ENCODE data around the gene NCAPH2. TPM values are rescaled to one million over a fixed set of nuclear protein-coding genes. Genes with fewer than 3 reads are reported as not detected.
A peak's percentile ranks its signal among the peaks of the same experiment; 100 is the strongest.

The NCAPH2 gene
- total and polyA plus RNA-seq, 2 of the 13 experiments (the other 11 are each of a cell fraction or from before 2014, with no cell fraction given), result 28.1 to 64.4 TPM

DNA sequence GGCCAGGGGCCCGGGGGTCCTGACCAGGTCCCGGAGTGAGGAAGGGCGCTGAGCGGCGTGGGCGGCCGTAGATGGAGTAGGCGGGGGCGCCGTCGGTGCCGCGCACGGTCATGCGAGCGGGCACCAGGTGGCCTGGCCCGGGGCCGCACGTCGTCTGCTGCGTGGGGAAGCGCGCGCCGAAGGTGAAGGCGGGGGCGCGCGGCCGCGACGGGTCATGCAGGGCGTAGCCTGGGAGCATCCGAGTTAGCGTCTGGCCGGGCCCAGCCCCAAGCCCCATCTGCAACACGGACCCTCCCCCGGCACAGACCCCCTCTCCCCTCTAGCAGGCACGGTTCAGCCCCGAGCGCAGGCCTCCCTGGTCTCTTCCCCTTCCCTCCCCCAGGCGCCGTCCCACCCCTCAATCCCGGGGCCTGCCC, 23.5 kb downstream of the NCAPH2 start (continued):
- TF ChIP-seq, protein P1, sequence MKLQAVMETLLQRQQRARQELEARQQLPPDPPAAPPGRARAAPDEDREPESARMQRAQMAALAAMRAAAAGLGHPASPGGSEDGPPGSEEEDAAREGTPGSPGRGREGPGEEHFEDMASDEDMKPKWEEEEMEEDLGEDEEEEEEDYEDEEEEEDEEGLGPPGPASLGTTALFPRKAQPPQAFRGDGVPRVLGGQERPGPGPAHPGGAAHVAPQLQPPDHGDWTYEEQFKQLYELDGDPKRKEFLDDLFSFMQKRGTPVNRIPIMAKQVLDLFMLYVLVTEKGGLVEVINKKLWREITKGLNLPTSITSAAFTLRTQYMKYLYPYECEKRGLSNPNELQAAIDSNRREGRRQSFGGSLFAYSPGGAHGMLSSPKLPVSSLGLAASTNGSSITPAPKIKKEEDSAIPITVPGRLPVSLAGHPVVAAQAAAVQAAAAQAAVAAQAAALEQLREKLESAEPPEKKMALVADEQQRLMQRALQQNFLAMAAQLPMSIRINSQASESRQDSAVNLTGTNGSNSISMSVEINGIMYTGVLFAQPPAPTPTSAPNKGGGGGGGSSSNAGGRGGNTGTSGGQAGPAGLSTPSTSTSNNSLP (IDR thresholded peaks at IDR 0.05; ENCODE audit: low read depth, low read length), result no peak
- TF ChIP-seq ZFP1 (CRISPR knock-in tag; IDR thresholded peaks at IDR 0.05), result no peak
- TF ChIP-seq, protein P2, sequence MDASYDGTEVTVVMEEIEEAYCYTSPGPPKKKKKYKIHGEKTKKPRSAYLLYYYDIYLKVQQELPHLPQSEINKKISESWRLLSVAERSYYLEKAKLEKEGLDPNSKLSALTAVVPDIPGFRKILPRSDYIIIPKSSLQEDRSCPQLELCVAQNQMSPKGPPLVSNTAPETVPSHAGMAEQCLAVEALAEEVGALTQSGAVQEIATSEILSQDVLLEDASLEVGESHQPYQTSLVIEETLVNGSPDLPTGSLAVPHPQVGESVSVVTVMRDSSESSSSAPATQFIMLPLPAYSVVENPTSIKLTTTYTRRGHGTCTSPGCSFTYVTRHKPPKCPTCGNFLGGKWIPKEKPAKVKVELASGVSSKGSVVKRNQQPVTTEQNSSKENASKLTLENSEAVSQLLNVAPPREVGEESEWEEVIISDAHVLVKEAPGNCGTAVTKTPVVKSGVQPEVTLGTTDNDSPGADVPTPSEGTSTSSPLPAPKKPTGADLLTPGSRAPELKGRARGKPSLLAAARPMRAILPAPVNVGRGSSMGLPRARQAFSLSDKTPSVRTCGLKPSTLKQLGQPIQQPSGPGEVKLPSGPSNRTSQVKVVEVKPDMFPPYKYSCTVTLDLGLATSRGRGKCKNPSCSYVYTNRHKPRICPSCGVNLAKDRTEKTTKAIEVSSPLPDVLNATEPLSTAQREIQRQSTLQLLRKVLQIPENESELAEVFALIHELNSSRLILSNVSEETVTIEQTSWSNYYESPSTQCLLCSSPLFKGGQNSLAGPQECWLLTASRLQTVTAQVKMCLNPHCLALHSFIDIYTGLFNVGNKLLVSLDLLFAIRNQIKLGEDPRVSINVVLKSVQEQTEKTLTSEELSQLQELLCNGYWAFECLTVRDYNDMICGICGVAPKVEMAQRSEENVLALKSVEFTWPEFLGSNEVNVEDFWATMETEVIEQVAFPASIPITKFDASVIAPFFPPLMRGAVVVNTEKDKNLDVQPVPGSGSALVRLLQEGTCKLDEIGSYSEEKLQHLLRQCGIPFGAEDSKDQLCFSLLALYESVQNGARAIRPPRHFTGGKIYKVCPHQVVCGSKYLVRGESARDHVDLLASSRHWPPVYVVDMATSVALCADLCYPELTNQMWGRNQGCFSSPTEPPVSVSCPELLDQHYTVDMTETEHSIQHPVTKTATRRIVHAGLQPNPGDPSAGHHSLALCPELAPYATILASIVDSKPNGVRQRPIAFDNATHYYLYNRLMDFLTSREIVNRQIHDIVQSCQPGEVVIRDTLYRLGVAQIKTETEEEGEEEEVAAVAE (CRISPR knock-in tag; IDR thresholded peaks at IDR 0.05; ENCODE audit: borderline replicate concordance), result no peak
- no peak for TF ChIP-seq ZNF7 (CRISPR knock-in tag; IDR thresholded peaks at IDR 0.05)
- TF ChIP-seq CAMTA2 (CRISPR knock-in tag; IDR thresholded peaks at IDR 0.05; ENCODE audit: borderline replicate concordance), result 0 out of 2 replicates have a peak, but pooled peaks have one; percentile 55
- no peak for TF ChIP-seq NCOA5 (CRISPR knock-in tag; IDR thresholded peaks at IDR 0.05)
- TF ChIP-seq, protein P3, sequence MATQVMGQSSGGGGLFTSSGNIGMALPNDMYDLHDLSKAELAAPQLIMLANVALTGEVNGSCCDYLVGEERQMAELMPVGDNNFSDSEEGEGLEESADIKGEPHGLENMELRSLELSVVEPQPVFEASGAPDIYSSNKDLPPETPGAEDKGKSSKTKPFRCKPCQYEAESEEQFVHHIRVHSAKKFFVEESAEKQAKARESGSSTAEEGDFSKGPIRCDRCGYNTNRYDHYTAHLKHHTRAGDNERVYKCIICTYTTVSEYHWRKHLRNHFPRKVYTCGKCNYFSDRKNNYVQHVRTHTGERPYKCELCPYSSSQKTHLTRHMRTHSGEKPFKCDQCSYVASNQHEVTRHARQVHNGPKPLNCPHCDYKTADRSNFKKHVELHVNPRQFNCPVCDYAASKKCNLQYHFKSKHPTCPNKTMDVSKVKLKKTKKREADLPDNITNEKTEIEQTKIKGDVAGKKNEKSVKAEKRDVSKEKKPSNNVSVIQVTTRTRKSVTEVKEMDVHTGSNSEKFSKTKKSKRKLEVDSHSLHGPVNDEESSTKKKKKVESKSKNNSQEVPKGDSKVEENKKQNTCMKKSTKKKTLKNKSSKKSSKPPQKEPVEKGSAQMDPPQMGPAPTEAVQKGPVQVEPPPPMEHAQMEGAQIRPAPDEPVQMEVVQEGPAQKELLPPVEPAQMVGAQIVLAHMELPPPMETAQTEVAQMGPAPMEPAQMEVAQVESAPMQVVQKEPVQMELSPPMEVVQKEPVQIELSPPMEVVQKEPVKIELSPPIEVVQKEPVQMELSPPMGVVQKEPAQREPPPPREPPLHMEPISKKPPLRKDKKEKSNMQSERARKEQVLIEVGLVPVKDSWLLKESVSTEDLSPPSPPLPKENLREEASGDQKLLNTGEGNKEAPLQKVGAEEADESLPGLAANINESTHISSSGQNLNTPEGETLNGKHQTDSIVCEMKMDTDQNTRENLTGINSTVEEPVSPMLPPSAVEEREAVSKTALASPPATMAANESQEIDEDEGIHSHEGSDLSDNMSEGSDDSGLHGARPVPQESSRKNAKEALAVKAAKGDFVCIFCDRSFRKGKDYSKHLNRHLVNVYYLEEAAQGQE (IDR thresholded peaks at IDR 0.05; ENCODE audit: borderline replicate concordance in 1 of 2, low read depth in 1 of 2, low read length in 2 of 2), result no peak
- TF ChIP-seq, protein P4, sequence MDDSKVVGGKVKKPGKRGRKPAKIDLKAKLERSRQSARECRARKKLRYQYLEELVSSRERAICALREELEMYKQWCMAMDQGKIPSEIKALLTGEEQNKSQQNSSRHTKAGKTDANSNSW (CRISPR knock-in tag; IDR thresholded peaks at IDR 0.05; ENCODE audit: borderline replicate concordance), result no peak
- no peak for TF ChIP-seq ZNF207 (IDR thresholded peaks at IDR 0.05; ENCODE audit: borderline replicate concordance)
- TF ChIP-seq SP1 (IDR thresholded peaks at IDR 0.05), result no peak
- no peak for TF ChIP-seq SP1 (CRISPR knock-in tag; IDR thresholded peaks at IDR 0.05)
- TF ChIP-seq, protein P5, sequence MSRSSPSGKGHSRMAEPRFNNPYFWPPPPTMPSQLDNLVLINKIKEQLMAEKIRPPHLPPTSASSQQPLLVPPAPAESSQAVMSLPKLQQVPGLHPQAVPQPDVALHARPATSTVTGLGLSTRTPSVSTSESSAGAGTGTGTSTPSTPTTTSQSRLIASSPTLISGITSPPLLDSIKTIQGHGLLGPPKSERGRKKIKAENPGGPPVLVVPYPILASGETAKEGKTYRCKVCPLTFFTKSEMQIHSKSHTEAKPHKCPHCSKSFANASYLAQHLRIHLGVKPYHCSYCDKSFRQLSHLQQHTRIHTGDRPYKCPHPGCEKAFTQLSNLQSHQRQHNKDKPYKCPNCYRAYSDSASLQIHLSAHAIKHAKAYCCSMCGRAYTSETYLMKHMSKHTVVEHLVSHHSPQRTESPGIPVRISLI (CRISPR knock-in tag; IDR thresholded peaks at IDR 0.05; ENCODE audit: borderline replicate concordance), result no peak
- TF ChIP-seq ZNF230 (CRISPR knock-in tag; IDR thresholded peaks at IDR 0.05), result no peak
- no peak for TF ChIP-seq SALL1 (CRISPR knock-in tag; IDR thresholded peaks at IDR 0.05)
- TF ChIP-seq, protein P6, sequence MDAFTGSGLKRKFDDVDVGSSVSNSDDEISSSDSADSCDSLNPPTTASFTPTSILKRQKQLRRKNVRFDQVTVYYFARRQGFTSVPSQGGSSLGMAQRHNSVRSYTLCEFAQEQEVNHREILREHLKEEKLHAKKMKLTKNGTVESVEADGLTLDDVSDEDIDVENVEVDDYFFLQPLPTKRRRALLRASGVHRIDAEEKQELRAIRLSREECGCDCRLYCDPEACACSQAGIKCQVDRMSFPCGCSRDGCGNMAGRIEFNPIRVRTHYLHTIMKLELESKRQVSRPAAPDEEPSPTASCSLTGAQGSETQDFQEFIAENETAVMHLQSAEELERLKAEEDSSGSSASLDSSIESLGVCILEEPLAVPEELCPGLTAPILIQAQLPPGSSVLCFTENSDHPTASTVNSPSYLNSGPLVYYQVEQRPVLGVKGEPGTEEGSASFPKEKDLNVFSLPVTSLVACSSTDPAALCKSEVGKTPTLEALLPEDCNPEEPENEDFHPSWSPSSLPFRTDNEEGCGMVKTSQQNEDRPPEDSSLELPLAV (CRISPR knock-in tag; conservative IDR thresholded peaks at IDR 0.05; ENCODE audit: low read depth), result no peak
- no peak for TF ChIP-seq FOXJ3 (CRISPR knock-in tag; IDR thresholded peaks at IDR 0.05; ENCODE audit: borderline replicate concordance)
- no peak for TF ChIP-seq ZBTB7A (CRISPR knock-in tag; IDR thresholded peaks at IDR 0.05)
- TF ChIP-seq ARID2 (CRISPR knock-in tag; IDR thresholded peaks at IDR 0.05; ENCODE audit: borderline replicate concordance), result no peak

Data from HepG2 (cell line).